T-helper 2 cell (primary cell): Measurements from ENCODE around the gene SLC29A4.

Source experiments
- DNase-seq, 5 experiments: peaks; one replicate each; pipeline versions ENCODE4 v3.0.0 to v3.0.0-alpha.2; 2012 to 2022

Gene SLC29A4

DNA sequence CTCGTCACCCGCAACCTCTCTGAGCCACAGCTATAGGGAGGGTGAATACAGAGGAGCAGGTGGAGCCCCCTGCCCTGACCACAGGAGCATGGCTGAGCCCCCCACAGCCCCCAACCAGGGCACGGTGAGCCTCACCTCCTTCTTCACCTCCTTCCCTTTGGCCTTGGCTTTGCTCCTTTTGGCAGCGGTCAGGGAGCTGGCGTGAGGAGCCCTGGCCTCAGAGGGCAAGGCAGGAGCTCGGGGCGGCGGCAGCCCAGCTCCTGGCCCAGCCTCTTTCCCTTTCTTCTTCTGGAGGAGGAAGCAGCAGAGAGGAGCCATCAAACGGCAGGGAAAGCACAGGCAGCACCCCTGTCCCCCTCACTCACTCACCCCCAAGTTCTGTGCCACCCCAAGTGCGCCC, 42.2 kb downstream of the SLC29A4 start:
- DNase-seq: no peak

DNA sequence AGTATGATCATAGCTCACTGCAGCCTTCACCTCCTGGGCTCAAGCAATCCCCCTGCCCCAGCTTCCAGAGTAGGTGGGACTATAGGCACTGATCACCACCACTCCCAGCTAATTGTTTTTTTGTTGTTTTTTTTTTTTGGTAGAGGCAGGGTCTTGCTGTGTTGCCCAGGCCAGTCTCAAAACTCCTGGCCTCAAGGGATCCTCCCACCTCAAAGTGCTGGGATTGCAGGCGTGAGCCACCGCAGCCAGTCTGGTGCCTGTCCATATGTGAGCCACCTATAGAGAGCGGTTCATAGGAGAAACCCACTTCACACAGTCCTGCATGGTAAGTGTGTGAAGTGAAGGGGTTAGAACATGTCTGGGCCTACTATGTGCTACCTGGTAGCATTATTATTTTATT, 47.5 kb downstream of the SLC29A4 start:
- no peak for DNase-seq

DNA sequence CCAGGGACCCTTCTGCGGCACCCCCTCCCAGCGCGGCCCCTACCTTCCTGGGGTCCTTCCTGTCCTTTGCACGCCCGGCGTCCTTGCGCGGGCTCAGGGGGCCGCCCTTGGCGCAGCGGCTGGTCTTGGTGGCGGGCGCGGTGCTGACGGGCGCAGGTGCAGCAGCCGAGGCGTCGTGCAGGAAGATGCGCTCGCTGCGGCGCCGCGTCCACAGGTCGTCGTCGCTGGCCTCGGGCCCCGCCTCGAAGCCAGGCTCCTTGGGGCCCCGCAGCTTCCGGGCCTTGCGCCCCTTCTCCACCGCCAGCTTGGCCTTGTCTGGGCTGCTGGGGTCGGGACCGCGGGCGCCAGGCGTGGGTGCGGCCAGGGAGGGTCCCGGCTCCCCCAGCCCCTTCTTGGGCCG, 49.8 kb downstream of the SLC29A4 start:
- no peak for DNase-seq

DNA sequence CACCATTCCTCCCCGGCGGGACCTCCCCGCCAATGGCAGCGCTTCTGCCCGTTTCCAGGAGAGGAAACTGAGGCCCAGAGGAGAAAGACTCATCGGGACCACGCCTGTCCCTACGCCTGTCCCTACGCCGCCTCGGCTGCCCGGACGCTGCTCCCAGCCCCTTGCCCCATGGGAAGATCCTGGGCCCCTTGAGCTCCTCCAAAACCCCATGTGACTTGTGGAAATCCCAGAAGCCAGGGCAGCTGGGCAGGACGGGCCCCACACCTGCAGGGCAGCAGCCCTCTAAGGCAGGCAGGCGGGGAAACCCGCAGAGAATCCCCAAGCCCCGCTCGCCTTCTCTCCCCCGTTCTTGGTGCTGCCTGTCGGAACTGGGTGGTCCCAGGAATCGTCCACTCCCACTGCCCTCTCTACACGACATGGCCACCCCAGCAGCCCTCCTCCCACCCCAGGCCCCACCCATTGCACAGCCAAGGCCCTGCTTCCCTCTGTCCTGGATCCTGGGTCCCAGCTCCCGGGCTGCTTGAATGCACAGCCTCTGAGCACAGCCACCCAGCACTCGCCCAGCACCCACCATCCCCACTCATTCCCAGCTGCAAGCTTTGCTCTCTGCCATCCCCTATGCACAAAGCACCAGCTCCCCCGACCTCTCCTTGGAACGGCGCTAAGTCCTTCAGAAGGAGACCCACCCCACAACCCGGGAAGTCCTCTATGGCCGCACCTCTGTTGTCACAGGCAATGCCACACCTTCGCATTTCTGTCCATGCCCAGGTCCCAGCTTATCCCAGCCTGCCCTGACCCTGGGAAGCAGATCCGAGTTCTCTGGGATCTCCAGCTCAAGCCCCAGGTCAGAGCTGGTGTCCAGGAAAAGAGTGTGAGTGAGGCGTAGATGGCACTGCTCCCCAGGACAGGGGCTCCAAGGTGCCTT, 50.6 kb downstream of the SLC29A4 start:
- no peak for DNase-seq

DNA sequence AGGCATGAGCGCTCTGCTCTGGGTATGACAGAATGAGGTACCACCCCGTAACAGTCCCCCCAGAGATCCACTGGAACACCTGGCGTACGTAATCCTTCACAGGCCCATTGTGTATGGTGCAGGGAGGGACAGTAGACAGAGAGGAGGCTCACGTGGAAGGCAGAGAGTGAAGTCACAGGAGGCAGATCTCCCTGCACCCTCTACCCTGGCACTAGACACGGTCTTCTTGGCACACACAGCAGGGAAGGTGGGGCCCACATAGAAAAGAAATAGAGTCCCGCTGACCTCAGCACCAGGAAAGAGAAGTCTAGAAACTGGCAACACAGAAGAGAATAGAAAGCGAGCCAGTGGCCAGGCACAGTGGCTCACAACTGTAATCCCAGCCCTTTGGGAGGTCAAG, 51.9 kb downstream of the SLC29A4 start:
- no peak for DNase-seq

DNA sequence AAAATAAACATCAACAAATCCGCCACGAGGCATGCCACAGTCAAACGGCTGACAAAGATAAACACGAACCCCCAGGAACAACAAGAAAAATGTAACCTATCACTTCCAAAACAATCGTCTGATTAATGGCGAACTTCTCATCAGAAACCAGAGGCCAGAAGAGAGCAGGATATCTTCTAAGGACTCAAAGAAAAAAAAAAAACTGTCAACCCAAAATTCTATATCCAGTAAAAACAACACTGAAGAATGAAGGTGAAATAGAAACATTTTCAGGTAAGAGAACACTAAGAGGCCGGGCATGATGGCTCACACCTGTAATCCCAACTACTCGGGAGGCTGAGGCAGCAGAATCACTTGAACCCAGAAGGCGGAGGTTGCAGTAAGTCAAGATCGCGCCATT, 54.3 kb downstream of the SLC29A4 start:
- DNase-seq: no peak

DNA sequence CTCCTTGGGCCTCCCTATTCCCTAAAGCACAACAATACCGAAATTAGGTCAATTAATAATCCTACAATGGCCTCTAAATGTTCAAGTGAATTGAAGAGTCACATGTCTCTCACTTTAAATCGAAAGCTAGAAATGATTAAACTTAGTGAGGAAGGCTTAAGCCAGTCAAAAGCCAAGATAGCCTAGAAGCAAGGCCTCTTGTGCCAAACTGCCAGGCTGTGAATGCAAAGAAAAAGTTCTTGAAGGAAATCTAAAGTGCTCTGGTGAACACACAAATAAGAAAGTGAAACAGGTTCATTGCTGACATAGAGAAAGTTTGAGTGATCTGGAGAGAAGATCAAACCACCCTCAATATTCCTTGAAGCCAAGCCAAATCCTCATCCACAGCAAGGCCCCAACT, 57.2 kb downstream of the SLC29A4 start:
- no peak for DNase-seq

DNA sequence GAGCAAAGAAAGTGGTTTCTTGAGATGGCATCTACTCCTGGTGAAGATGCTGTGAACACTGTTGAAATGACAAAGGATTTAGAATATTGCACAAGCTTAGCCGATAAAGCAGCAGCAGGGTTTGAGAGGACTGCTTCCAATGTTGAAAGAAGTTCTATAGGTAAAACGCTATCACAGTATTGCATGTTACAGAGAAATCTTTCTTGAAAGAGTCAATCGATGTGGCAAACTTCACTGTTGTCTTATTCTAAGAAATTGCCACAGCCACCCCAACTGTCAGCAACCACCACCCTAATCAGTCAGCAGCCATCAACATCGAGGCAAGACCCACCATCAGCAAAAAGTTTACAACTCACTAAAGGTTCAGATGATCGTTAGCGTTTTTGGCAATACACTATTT, 59.9 kb downstream of the SLC29A4 start:
- no peak for DNase-seq

DNA sequence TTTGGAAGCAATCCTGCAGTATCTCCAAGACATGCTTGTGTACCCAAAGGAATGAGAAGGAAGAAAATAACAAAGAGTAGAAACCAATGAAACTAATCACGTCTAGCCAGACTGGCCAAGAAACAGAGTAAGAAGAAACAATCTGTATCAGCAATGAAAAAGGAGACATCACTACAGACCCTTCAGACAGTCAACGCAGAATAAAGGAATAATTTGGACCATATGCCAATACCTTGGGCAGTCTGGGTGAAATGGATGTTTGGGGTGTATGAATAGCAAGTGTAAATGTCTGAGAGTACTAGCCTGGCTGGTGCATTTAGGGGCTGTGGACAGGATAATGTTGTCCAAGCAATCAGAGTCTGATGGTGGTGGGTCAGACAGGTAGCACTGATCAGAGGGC, 61.1 kb downstream of the SLC29A4 start:
- DNase-seq: no peak

DNA sequence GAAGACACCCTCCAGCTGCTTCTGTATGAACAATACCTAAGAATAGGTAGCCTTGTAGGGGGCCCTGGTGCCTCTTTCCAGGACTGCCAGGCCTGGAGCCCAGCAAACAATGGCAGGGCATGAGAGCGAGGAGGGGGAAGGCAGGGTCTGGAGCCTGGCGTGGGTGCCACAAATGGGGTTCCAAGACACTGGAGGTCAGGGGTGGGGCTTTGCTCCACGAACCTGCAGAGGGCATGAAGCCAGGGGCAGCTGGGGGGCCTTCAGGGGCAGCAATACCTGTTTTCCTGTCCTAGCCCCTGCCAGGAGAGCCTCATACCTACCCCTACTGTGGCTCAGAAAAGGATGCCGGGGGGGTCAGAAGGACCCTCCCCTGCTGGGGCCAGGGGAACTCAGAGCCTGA, 61.6 kb downstream of the SLC29A4 start:
- no peak for DNase-seq

DNA sequence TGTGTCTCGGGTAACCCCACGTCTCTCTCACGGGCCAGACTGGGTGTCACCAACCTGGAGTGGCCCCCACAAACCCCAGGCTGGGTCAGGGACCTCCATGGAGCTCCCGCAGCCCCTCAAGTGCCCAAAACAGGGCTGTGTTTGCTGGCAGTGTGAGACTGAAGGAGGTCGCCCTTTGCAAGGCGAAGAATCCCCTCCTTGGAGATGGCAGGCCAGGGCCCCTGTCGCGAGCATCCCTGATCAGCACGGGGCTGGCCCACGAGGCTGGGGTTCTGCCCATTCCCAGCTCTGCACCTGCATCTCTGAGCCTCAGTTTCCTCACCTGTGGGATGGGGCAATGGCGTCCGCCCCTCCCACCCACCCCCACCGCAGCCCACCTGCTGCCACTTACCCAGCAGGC, 62.4 kb downstream of the SLC29A4 start:
- DNase-seq: no peak

DNA sequence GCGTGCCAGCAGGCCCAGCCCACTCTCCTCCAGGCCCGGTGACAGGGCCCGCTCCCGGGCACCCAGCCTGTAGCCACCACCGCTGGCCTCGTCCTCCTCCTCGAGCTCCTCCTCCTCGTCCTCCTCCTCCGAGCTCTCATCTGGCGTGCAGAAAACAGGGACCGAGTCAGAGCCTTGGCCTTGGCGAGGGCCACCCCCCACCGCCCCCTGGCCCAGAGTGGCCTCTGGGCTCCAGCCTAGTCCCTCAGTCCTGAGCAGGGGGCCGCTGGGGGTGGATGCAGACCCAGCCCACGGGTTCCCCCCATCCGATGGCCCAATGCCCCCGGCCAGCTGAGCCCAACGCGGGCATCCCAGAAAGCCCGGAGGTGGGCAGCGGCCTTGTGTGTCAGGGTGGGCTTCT, 62.9 kb downstream of the SLC29A4 start:
- no peak for DNase-seq

DNA sequence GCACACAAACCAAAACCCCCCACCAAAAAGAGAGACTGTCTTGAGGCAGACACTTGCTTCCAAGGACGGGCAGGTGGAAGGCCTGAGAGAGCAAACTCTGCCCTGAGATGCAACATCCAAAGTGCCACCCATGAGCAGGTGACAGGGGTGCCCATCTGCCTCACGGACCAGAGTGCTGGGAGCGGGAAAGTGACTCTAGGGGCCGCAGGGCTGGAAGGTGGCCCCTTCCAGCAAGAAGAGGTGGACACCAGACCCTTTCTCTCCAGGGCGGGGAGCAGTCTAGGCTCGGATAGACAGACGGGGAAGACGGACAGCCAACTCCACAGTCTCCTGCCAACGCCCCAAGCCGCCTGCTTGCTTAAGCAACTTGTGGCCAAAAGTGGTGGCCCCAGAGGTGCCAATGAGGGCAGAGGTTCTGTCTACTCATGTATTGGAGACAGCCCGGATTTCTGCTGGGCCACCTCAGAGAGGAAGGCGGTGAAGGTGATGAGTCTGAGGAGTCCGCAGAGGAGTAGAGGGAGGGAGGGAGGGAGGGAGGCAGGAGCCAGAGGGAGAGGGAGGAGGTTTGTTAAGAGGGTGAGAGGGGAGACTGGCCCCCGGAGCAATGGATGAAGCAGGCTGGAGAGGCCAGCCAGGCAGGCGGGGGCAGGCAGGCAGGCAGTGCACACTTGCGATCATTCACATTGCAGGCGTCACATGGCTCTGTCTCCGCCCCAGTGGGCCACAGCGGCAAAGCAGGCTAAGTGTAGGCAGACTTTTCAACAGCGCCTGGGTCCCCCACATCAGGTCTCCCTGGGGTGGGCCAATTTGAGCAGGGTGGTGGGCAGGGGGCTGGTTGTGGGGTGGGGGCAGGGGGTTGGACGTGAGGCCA, 65.6 kb downstream of the SLC29A4 start:
- DNase-seq: no peak

DNA sequence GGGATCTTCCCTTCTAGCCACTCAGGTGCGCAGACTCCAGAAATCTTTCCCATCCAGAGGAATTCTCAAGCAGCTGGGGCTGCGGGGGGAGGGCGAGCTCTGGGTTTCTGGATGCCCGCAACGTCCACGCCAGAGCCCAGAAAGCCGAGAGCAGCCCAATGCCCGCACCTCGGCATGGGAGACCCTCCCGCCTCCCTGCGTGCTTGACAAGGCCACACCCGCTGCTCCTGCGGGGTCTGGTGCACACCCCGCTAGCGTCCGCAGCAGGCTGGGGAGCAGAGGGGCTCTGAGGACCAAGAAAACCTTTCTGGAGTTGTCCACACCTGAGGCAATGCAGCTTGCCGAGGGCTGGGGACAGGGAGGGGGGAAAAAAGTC, 66.2 kb downstream of the SLC29A4 start:
- DNase-seq: no peak

DNA sequence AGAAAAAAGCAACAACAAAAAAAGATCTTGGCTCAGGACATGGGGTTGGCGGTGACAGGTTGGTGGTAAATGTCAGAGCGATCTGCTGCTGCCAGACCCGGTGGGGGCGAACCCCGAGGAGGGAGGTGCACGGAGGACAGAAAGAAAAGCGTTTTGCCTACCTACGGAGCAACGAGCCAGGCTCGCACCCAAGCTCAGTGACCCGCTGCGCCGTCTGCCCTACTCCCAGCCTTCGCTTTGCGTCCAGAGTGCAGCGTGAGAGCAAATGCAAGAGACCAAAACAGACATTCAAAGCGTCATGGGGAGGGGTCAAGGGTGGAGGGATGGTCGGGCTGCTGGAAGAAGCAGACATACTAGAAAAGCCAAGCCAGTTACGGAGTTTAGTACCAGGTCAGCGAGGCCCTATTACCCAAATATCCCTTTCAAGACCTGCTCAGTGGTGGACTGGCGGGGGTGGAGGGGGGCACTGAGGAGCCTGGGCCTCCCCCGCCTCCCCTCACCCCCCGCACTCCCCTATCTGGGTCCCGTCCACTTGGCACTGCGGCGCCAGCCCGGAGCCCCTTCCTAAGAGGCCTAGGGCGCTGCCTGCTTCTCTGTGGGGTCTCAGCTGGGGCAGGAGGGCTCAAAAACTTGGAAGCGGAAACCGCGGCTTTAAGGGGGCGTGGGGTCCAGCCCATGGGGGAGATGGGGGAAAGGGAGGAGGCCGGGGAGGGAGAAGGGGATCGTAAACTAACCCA, 66.9 kb downstream of the SLC29A4 start:
- no peak for DNase-seq

DNA sequence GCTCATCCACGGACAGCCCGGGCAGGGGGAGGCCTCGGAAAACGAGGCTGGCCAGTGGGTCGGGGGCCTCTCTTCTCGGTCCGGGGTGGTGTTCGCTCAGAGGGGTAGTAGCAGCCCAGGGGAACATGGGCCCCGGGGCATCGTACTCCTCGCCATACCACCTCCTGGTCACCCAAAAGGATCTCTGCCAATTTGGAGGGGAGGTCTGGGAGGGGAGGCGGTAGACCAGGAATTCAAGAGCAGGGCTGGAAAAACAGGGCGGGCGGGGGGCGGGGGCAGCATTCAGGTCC, 67.4 kb downstream of the SLC29A4 start:
- no peak for DNase-seq

DNA sequence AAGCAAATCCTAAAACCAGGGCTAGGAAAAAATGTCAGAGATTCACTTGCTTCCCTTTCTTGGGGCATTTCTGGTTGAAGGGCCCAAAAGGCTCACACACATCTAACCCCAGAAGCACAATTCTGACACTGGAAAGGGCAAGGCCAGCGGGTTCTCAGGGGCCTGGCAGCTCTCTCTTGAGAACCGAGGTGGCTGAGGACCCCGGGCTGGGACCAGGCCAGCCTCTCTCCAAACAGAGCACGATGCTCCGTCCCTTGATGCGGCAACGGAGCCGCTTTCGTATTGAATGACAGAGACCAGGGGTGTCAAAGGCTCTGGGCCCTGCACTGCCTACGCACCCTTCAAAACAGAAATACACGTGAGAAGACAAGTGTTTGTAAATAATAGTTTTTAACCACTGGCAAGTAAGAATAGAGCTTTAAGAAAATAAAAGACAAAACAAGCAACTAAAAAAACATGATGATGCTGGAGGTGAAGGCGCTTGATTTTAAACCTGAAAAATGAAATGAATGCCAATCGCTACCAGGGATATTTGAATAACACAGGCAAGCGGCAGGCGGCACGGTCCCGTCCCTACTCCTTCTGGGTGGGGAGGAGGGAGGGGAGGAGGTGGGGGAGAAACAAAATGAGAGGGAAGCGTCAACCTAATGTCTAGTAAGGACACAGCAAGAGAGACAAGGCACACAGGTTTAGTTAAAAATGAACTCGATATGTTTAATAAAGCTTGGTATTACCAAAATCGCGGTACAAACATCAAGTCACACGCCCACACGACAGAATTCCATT, 68.0 kb downstream of the SLC29A4 start:
- DNase-seq: no peak

DNA sequence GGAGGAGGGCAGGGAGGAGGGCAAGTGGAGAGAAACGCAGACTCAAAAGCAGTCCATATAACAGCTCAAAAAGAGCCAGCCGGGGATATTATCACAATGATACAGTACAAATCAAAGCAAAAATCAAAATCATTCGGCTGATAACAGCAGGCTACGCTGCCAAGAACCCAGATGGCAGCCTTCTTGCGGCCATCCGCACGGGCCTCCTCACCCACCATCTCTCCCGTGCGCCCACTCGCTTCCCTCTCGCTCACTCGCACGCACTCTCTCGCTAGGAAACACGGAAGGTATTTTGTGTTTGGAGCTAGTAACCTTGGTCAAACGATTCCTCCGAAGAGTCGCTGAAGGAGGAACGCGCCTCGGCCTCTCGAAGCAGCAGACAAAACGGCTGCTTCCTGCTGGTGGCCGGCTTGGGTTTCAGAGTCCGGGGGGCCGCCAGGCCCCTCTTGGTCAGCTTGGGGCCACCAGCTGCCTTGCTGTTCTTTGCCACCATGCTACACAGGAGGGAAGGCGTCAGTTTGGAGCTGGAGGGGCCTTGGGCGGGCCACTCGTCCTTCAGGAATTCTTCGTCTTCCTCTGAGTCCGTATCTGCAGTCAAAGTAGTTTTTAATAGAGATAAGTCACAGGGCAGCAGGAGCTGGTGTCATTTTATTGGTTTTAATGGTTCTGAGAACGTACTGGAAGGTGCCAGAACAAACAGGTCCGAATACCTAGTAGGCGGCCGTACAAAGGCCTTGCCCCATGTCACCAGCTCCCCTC, 68.9 kb downstream of the SLC29A4 start:
- DNase-seq: no peak

DNA sequence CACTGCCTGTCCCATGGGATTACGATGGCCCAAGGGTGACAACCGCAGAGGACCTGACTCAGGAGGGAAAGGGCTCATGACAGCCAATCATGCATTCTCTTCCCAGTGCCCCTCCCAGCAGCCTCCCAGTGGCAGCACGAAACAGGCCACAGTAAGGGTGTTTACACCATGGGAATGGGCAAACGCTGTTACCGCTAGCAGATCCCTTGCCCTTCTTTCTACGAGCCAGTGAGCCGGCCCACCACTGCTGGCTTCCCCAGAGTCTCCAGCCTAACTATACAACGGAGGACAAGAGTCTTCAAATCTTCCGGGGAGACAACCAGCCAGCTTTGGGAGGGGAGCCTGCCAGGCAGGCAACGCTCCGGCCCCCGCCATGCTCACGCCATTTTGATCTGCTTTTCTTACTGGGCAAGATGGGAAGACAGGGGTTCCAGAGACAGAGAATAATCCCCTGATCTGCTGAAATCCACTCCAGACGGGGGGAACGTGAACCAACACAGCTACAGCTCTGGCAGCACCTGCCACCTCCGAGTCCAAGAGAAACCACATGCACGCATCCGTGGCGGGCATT, 69.8 kb downstream of the SLC29A4 start:
- DNase-seq: no peak

DNA sequence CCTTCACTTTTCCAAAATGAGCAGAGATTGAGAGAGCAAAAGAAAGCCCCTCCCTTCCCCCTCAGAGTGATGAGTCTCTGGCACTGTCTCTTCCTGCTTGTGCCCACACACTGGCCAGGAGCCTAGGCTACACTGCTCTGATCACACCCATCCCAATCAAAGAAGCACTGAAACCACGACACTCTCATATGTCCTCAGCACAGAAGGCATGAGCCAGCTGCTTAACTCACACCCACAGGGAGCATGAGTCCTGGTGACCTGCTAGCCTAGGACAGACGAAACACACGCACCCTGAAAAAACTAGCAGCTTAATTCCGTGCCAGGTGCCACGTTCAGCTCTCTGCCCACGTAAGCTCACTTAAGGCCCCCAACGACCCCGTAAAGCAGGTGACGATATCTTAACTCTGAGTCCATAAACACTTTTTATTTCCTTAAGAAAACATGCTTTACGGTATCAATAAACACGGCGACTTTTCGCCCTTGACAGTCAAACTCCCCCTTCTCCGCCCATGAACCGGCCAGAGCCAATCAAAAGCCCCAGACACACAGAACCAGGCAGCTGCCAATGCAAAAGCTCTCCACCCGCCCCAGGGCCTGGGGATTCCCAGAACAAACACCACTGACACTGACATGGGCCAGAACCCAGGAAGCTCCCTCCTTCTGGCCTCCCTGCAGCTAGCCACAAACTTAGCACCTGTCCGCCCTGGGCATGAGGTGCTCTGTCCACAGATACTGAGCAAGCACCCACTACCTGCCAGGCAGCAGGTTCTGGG, 71.9 kb downstream of the SLC29A4 start:
- no peak for DNase-seq
